Measurements from ENCODE around the gene SETD3.

The SETD3 gene

DNA sequence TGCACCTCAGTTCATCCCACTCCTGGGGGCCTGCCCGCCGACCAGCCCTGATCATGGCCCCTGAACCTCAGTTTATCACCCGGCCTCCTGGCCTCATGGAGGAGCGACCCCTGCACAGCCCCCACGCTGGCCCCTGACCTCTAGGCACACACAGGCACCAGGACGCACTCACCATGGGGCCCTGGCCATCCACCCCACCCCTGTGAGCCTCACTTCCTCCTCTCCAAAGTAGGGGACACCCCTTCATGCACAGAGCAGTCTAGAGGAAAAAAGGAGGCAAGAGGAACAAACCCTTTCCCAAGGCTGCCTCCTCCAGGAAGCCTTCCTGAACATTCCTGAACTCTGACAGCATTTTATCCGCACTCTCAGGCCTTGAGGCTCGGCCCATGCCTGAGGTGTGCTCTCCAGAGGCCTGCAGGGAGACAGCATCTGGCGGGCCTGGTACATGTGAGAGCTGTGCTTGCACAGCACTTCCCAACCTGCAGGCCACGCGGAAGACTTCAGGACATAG is 40.0 kb upstream of the SETD3 start:
- TF ChIP-seq ZFX (IDR thresholded peaks at IDR 0.05): no peak
- TF ChIP-seq, protein P1, sequence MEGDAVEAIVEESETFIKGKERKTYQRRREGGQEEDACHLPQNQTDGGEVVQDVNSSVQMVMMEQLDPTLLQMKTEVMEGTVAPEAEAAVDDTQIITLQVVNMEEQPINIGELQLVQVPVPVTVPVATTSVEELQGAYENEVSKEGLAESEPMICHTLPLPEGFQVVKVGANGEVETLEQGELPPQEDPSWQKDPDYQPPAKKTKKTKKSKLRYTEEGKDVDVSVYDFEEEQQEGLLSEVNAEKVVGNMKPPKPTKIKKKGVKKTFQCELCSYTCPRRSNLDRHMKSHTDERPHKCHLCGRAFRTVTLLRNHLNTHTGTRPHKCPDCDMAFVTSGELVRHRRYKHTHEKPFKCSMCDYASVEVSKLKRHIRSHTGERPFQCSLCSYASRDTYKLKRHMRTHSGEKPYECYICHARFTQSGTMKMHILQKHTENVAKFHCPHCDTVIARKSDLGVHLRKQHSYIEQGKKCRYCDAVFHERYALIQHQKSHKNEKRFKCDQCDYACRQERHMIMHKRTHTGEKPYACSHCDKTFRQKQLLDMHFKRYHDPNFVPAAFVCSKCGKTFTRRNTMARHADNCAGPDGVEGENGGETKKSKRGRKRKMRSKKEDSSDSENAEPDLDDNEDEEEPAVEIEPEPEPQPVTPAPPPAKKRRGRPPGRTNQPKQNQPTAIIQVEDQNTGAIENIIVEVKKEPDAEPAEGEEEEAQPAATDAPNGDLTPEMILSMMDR (conservative IDR thresholded peaks at IDR 0.05): no peak
- H3K27ac ChIP-seq: no peak overlapping the region

DNA sequence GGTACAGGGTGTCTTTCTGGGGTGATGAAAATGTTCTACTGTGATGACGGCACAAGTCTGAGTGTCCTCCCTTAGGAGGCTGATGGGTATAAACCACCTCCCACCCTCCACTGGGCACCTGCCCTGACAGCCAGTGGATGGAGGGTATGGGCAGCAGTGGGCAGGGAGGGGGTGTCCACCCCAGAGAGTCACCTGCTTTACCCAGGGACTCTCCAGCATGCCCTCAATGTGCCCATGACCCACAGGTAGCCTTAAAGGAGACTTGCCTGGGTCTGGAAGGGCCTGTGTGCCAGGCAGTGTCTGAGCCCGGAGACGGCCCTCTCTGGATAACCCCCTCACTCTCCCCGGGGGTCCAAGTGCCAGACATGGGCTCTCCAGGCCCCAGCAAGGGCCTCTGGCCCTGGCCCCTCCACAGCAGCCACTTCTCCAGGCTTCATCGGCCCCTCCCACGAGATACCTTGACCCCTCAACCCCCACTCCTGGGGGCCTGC is 39.3 kb upstream of the SETD3 start:
- H3K27ac ChIP-seq: no peak overlapping the region
- no peak for TF ChIP-seq ZFX (IDR thresholded peaks at IDR 0.05)

DNA sequence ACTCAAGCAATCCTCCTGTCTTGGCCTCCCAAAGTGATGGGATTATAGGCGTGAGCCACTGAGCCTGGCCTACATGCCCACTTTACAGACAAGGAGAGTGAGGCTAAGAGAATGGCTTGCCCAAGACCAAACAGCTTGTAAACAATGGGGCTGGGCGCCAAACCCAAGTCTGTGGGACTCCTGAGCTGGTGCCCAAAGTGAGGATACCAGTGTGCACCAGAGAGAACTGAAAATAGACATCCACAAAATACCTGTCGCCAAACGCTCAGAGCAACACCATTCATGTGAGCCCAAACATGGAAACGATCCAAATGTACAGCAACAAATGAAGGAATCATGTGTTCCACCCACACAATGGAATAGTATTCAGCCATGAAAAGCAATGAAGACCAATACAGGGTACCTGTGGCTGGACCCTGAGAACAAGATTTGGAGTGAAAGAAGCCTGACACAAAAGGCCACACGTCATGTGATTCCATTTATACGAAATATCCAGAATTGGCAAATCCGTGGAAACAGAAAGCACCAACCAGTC is 38.8 kb upstream of the SETD3 start:
- TF ChIP-seq, protein P1 (conservative IDR thresholded peaks at IDR 0.05): no peak
- no peak for TF ChIP-seq ZFX (IDR thresholded peaks at IDR 0.05)

DNA sequence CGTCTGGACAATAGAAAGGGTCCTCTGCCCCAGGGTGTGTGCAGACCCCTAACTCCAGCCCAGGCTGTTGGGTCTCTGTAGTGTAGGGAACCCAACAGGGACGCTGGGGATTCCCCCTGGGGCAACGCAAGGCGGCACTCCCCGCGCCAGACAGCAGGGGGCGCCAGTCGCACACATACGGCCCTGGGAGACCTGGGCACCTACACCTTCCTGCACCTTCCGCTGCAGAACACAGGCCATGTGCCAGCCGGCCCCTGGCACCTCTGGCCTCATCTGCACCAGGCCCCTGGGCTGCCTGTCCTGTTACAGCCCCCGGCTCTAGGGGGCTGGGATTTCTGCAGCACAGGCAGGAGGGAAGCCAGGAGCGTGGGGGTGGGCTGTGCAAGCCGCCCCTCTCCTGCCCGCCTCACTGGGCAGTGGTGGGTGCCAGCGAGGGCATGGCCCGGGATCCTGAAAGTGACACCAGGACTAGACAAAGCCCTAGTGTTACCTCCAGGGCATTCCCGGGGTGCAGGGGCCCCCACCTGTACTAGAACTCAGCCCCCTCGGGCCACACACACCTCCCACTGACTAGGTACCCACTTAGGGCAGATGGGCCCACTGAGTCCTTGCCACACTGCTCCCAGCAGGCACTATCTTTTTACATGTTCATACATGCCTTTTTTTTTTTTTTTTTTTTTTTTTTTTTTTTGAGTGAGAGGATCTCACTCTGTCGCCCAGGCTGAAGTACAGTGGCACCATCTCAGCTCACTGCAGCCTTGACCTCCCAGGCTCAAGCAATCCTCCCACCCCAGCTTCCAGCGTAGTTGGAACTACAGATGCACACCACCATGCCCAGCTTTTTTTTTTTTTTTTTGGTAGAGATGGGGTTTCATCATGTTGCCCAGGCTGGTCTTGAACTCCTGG is 38.0 kb upstream of the SETD3 start:
- no peak for TF ChIP-seq ZFX (IDR thresholded peaks at IDR 0.05)
- TF ChIP-seq, protein P1 (conservative IDR thresholded peaks at IDR 0.05): peak; percentile 97
- no peak overlapping the region; the same call in 1 of the 2 replicates for H3K27ac ChIP-seq

More for the DNA sequence above, 38.8 kb upstream of the SETD3 start:
- H3K27ac ChIP-seq: no peak overlapping the region

DNA sequence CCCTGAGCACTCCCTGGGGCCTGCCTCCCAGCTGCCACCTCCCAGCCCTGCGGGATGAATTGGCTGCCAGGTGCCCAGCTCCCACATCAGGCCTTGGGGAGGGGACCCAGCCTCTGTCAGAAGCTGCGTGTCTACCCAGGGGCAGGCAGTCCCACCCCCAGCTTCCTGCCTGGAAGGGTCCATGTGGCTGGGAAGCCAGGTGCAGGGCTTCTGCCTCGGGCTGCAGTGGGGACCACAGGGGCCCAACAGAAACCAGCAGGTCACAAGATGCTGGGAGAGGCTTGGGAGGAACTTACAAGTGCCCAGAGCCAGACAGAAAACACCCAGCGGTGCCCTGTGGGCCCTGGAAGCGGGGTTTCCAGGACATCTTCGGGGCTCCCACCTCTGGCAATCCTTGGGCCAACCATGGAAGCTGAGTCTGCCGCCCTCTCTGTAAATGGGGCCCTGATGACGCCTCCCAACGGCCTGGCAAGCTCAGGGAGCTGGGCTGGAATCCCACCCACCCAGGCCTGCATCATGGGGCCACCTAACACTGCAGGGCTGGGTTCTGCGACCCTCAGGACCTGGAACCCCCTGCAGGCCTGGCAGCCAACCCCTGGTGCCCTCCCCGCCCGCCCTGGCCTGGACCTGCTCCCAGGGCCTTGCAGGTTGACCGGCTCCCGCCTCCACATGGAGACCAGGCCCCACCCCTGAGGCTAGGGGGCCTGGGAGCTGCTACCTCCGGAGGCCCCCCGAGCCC is 37.2 kb upstream of the SETD3 start:
- TF ChIP-seq, protein P1 (conservative IDR thresholded peaks at IDR 0.05): no peak
- no peak for TF ChIP-seq ZFX (IDR thresholded peaks at IDR 0.05)

DNA sequence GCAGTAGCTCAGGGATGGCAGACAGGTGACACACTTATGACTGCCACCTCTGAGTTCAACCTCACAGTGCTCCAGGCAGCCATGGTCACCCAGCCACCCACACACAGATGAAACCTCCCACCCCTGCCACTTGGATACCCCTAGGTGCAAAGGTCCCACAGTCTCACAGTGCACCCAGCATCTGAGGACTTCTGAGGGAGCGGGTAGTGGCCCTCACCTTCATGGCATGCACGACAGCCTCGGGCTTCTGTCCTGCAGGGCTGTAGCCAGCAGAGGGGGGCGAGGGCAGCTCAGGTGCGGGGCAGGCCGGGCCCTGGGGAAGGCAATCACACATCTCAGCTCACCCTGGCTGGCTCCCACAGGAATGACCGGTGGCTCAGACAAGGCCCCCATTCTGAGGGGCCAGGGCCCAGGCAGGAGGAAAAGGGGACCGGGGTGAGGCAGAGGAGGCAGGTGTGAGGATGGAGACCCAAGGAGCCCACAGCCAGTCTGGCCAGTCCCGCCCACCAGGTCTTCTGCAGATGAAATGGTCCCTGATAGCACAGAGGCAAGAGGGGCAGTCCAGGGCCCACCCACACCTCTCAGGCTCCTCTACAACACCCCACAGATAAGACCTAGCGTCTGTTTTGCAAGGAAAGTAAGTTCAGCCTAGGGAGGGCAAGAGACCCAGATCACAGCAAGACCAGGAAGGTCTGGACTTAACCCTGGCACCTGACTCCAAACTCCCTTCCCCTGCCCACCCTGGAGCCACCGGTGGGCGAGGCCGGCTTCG is 36.4 kb upstream of the SETD3 start:
- no peak overlapping the region for H3K27ac ChIP-seq
- no peak for TF ChIP-seq ZFX (IDR thresholded peaks at IDR 0.05)
- TF ChIP-seq, protein P1 (conservative IDR thresholded peaks at IDR 0.05): no peak

More for the DNA sequence above, 37.2 kb upstream of the SETD3 start:
- no peak overlapping the region for H3K27ac ChIP-seq
